ENCODE results near the gene F7. TPM values are rescaled to one million over a fixed set of nuclear protein-coding genes. Genes with fewer than 3 reads are reported as not detected.

Gene F7
- total RNA-seq, 1 donor from 2014 or later, result 7.3 TPM

DNA sequence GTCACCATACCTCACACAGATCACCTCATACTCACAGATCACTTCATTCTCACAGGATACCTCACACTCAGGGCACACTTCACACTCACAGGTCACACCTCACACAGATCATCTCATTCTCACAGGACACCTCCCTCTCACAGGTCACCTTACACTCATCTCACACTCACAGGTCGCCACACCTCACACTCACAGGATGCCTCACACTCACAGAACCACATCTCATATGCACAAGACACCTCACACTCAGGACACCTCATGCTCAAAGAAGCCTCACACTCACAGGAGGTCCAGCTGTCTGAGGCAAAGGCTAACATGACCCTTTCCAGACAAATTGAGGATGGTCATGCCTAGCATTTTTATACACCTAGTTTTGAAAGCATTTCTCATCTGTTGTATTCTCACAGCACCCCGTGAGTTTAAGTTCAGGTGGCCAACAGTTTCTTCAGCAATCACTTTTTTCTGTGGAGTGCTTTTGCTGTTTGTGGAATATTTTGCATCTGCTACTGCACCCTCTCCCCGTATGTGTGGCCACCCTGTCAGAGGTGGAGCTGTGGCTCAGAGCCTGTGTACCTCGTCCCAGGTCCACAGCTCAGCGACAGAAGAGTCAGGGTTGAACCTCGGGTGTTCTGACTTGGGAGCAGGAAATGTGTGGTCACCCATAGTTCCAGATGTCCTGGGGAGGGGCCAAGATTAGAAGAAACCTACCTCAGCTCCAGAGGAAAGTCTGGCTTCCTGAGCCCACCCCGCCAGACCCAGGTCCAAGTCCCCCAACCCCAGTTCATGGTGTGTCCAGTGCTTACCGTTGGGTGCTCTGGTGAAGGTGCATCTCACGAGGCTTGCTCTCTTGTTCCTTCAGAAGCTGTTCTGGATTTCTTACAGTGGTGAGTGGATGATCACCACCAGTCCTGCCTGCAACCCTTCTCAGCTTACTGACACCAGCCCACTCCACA lies 7.6 kb downstream of the F7 start:
- no peak overlapping the region for H3K4me3 Mint-ChIP-seq (ENCODE audit: low read depth)
- peaks cover 12% of the 10 kb centered on the region for H3K27me3 Mint-ChIP-seq
- TF ChIP-seq, protein P1, sequence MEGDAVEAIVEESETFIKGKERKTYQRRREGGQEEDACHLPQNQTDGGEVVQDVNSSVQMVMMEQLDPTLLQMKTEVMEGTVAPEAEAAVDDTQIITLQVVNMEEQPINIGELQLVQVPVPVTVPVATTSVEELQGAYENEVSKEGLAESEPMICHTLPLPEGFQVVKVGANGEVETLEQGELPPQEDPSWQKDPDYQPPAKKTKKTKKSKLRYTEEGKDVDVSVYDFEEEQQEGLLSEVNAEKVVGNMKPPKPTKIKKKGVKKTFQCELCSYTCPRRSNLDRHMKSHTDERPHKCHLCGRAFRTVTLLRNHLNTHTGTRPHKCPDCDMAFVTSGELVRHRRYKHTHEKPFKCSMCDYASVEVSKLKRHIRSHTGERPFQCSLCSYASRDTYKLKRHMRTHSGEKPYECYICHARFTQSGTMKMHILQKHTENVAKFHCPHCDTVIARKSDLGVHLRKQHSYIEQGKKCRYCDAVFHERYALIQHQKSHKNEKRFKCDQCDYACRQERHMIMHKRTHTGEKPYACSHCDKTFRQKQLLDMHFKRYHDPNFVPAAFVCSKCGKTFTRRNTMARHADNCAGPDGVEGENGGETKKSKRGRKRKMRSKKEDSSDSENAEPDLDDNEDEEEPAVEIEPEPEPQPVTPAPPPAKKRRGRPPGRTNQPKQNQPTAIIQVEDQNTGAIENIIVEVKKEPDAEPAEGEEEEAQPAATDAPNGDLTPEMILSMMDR (IDR thresholded peaks at IDR 0.05; ENCODE audit: unreplicated experiment), result no peak
- H3K9me3 Mint-ChIP-seq (ENCODE audit: low read depth), result no peaks in the 10 kb centered on the region
- no peaks in the 10 kb centered on the region for H3K4me1 Mint-ChIP-seq (ENCODE audit: low read depth)
- DNase-seq (ENCODE audit: low spot score, unreplicated experiment), result peak; percentile 2
- peaks cover 2% of the 10 kb centered on the region for H3K36me3 Mint-ChIP-seq (ENCODE audit: insufficient read depth)
- H3K27ac Mint-ChIP-seq, result no peak overlapping the region

- H3K9me3 Mint-ChIP-seq (ENCODE audit: low read depth), result no peaks in the 10 kb centered on the region
- no peak overlapping the region for H3K27ac Mint-ChIP-seq
- H3K4me1 Mint-ChIP-seq (ENCODE audit: low read depth), result no peaks in the 10 kb centered on the region
- TF ChIP-seq, protein P1 (IDR thresholded peaks at IDR 0.05; ENCODE audit: unreplicated experiment), result no peak
- H3K36me3 Mint-ChIP-seq (ENCODE audit: insufficient read depth), result peaks cover 2% of the 10 kb centered on the region
- peak; percentile 8 for DNase-seq (ENCODE audit: low spot score, unreplicated experiment)
- H3K27me3 Mint-ChIP-seq, result peaks cover 12% of the 10 kb centered on the region
- no peak overlapping the region for H3K4me3 Mint-ChIP-seq (ENCODE audit: low read depth)
Measured at GRCh38 chr13:113113846-113114271, 8.3 kb downstream of the F7 start.

DNA sequence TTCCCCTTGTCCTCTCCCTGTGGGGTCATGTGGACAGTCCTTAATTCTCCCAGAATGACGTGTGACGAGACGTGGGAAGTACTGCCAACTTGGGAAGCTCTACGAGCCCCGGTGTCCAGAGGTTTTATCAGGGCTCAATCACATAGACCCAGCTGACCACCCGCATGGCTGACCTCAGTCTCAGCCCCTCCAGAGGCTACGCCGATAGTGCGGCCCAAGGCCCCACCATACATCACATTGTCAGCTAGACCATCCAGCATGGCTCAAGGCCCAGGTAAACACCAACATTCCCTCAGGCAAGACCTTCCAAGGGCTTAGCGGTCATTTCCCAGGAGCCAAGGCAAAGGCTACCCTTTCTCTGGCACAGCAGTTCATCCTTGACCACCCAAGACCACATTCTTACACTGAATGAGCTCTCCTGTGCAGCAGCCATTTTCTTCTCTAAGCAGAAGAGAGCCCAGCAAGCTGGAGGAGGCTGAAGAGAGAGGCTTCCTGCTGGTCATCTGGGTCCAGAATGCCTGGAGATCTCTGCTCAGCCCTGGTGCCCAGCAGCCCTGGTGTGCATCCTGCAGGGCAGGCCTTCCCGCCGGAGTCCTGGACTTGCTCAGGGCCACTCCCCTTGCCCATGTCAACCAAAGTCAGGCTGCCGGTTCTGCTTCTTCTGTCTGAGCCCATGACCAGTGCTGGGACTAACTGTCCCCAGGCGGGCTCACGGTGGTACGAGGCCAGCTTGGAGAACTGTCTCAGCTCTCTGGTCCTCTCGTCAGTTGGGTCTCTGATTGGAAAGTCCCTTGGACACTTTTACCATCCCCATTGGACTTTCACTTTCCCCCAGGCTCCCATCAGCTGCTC lies 9.1 kb downstream of the F7 start:
- Mint-ChIP-seq H3K27me3 (peaks cover 14% of the 10 kb centered on the region), H3K4me3 (ENCODE audit: low read depth) (no peak overlapping the region), H3K9me3 (ENCODE audit: low read depth) (no peaks in the 10 kb centered on the region), H3K27ac (no peak overlapping the region), H3K4me1 (ENCODE audit: low read depth) (no peaks in the 10 kb centered on the region), H3K36me3 (ENCODE audit: insufficient read depth) (no peaks in the 10 kb centered on the region)
- TF ChIP-seq, protein P1 (IDR thresholded peaks at IDR 0.05; ENCODE audit: unreplicated experiment), result no peak
- DNase-seq (ENCODE audit: low spot score, unreplicated experiment), result peak; percentile 5

GRCh38 chr13:113115363-113116205 lies 10.0 kb downstream of the F7 start:
- H3K4me3 Mint-ChIP-seq (ENCODE audit: low read depth), result no peak overlapping the region
- no peaks in the 10 kb centered on the region for H3K36me3 Mint-ChIP-seq (ENCODE audit: insufficient read depth)
- H3K27me3 Mint-ChIP-seq, result peaks cover 14% of the 10 kb centered on the region
- no peaks in the 10 kb centered on the region for H3K4me1 Mint-ChIP-seq (ENCODE audit: low read depth)
- no peaks in the 10 kb centered on the region for H3K9me3 Mint-ChIP-seq (ENCODE audit: low read depth)
- no peak overlapping the region for H3K27ac Mint-ChIP-seq
- DNase-seq (ENCODE audit: low spot score, unreplicated experiment), result peak; percentile 8
- TF ChIP-seq, protein P1 (IDR thresholded peaks at IDR 0.05; ENCODE audit: unreplicated experiment), result no peak

Measured in progenitor cell of endocrine pancreas (in vitro differentiated cells).